Hepatocyte (in vitro differentiated cells): ENCODE results near the gene NHS.

Source experiments
- EZH2 ChIP-seq: fragments of 200-600 bp; sonication (generic); IDR thresholded peaks from 2 replicates; pipeline ENCODE4 v1.6.1; 2016; ENCODE audit warnings: antibody characterized with exemption, mild to moderate bottlenecking, borderline replicate concordance
- EZH2phosphoT487 ChIP-seq: fragments of 200-600 bp; sonication (generic); IDR thresholded peaks from one replicate; pipeline ENCODE4 v1.6.1; 2018; ENCODE audit warnings: antibody characterized with exemption, mild to moderate bottlenecking, low read depth, moderate library complexity; ENCODE audit not compliant: unreplicated experiment, severe bottlenecking
- TF ChIP-seq, protein P1 (sequence below): fragments of 200-600 bp; sonication (generic); IDR thresholded peaks from 2 replicates; pipeline ENCODE4 v1.5.1; 2016; ENCODE audit warnings: antibody characterized with exemption, mild to moderate bottlenecking; ENCODE audit not compliant: poor library complexity

DNA sequence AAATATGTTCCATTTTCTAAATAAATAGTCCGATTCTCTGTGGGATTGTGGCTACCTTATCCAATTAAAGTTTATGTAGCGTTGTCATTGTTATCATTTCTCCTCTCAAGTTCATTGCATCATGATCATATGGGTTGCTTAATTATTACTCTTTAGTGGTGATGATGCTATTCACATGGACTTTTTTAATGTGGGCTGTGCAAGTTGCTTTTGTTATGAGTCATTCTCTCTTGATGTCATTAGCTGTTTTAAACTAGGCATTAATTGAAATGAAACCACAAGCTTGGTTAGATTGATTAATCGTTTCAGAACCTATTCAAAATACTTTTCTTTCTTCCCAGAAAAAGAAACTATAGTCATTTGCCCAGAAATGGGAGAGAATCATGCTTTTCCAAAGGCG is 38.2 kb downstream of the NHS start:
- TF ChIP-seq, protein P1, sequence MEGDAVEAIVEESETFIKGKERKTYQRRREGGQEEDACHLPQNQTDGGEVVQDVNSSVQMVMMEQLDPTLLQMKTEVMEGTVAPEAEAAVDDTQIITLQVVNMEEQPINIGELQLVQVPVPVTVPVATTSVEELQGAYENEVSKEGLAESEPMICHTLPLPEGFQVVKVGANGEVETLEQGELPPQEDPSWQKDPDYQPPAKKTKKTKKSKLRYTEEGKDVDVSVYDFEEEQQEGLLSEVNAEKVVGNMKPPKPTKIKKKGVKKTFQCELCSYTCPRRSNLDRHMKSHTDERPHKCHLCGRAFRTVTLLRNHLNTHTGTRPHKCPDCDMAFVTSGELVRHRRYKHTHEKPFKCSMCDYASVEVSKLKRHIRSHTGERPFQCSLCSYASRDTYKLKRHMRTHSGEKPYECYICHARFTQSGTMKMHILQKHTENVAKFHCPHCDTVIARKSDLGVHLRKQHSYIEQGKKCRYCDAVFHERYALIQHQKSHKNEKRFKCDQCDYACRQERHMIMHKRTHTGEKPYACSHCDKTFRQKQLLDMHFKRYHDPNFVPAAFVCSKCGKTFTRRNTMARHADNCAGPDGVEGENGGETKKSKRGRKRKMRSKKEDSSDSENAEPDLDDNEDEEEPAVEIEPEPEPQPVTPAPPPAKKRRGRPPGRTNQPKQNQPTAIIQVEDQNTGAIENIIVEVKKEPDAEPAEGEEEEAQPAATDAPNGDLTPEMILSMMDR, result no peak
- TF ChIP-seq EZH2, result no peak
- TF ChIP-seq EZH2phosphoT487, result no peak
